H1 (cell line): ENCODE data around the gene CCDC13. TPM values are rescaled to one million over a fixed set of nuclear protein-coding genes. Genes with fewer than 3 reads are reported as not detected.

Experiments used
- CTCF ChIA-PET: fragments of 300-600 bp; sonication (Branson Sonifier 250); formaldehyde crosslinking; loops from one replicate; lab custom pipeline; 2021; ENCODE audit not compliant: partially characterized antibody; lab: Charles Lee
- POLR2A ChIA-PET: fragments of 300-600 bp; sonication (Branson Sonifier 250); formaldehyde crosslinking; loops from one replicate; lab custom pipeline; 2021; ENCODE audit warnings: inconsistent platforms; ENCODE audit not compliant: partially characterized antibody; lab: Charles Lee
- DNase-seq, 2 experiments: peaks; one replicate each; pipeline versions ENCODE4 v3.0.0 to v3.0.0-alpha.2; 2010 to 2022; ENCODE audit warnings: low spot score in 2 of 2, low read depth in 1 of 2, mixed read lengths in 1 of 2
- FAIRE-seq: peaks from 2 replicates; lab custom pipeline; 2011; peaks lifted over from hg19 to GRCh38; lab: Jason Lieb, UNC
- H2AFZ ChIP-seq: 2 replicates; pipeline ENCODE4 v1.8.1; 2012; ENCODE audit warnings: low read length, inconsistent platforms
- H2AK5ac ChIP-seq: 2 replicates; pipeline ENCODE4 v1.6.1; 2013; ENCODE audit warnings: low read depth, low read length
- H2BK120ac ChIP-seq: replicated peaks from 2 replicates; pipeline ENCODE3; 2013; ENCODE audit warnings: low read depth, low read length, inconsistent platforms
- H2BK12ac ChIP-seq: 2 replicates; pipeline ENCODE4 v1.6.1; 2013; ENCODE audit warnings: low read depth, low read length
- H2BK15ac ChIP-seq: 2 replicates; pipeline ENCODE4 v1.6.1; 2013; ENCODE audit warnings: low read length
- H2BK20ac ChIP-seq: 2 replicates; pipeline ENCODE4 v1.6.1; 2013; ENCODE audit warnings: low read length
- H2BK5ac ChIP-seq: 2 replicates; pipeline ENCODE4 v1.6.1; 2013; ENCODE audit warnings: low read depth, low read length
- H3K14ac ChIP-seq: 2 replicates; pipeline ENCODE4 v1.6.1; 2013; ENCODE audit warnings: inconsistent platforms; ENCODE audit not compliant: insufficient read length
- H3K18ac ChIP-seq: 2 replicates; pipeline ENCODE4 v1.6.1; 2013; ENCODE audit warnings: low read length; ENCODE audit errors: extremely low read depth
- H3K23ac ChIP-seq: 2 replicates; pipeline ENCODE4 v1.6.1; 2013; ENCODE audit warnings: inconsistent platforms; ENCODE audit not compliant: insufficient read length
- H3K23me2 ChIP-seq: 2 replicates; pipeline ENCODE4 v1.6.1; 2013; ENCODE audit warnings: low read depth, low read length
- H3K27ac ChIP-seq: 2 replicates; pipeline ENCODE4 v1.6.1; 2011; ENCODE audit warnings: low read depth, low read length, inconsistent platforms
- H3K27me3 ChIP-seq, 4 experiments: replicated peaks in 1 of 4; 1 replicate in 1 of 4; 2 replicates in 3 of 4; pipeline versions ENCODE4 v1.6.1 to v1.8.1; 2011 to 2013; ENCODE audit warnings: low read length in 3 of 4, mild to moderate bottlenecking in 3 of 4, inconsistent platforms in 2 of 4, mixed read lengths in 2 of 4, moderate library complexity in 1 of 4; ENCODE audit not compliant: control insufficient read depth in 3 of 4, insufficient read depth in 3 of 4; ENCODE audit errors: extremely low read depth in 1 of 4
- H3K36me3 ChIP-seq, 4 experiments: 2 replicates each; pipeline versions ENCODE4 v1.6.1 to v1.8.1; 2011 to 2013; ENCODE audit warnings: mild to moderate bottlenecking in 4 of 4, low read length in 3 of 4, moderate library complexity in 2 of 4, control low read depth in 1 of 4, inconsistent platforms in 1 of 4; ENCODE audit not compliant: insufficient read depth in 4 of 4, control insufficient read depth in 2 of 4
- H3K4ac ChIP-seq: replicated peaks from 2 replicates; pipeline ENCODE3; 2013; ENCODE audit warnings: low read length, low read depth, mixed read lengths, inconsistent platforms; ENCODE audit not compliant: insufficient read length
- H3K4me1 ChIP-seq, 4 experiments: replicated peaks in 1 of 4; 1 replicate in 1 of 4; 2 replicates in 3 of 4; pipeline versions ENCODE4 v1.6.1 to v1.8.1; 2011 to 2013; ENCODE audit warnings: low read length in 3 of 4, inconsistent platforms in 2 of 4, mixed read lengths in 1 of 4; ENCODE audit not compliant: insufficient read depth in 4 of 4, control insufficient read depth in 3 of 4
- H3K4me2 ChIP-seq, 2 experiments: 2 replicates each; pipeline versions ENCODE4 v1.6.1 to v1.8.1; 2011 to 2013; ENCODE audit warnings: low read depth in 2 of 2, low read length in 2 of 2, control low read depth in 1 of 2, inconsistent platforms in 1 of 2, mild to moderate bottlenecking in 1 of 2; ENCODE audit not compliant: insufficient read depth in 1 of 2
- H3K4me3 ChIP-seq, 4 experiments: fragments of 200-600, 300-600 bp in 1 of 4; sonication (generic), shearing (Covaris generic), sonication (Bioruptor Twin) in 1 of 4; 2 replicates each; pipeline versions ENCODE4 v1.5.1 to v1.8.1; 2011 to 2016; ENCODE audit warnings: low read length in 4 of 4, low read depth in 3 of 4, control low read depth in 2 of 4, inconsistent platforms in 2 of 4, mild to moderate bottlenecking in 2 of 4, mixed read lengths in 1 of 4, moderate library complexity in 1 of 4; ENCODE audit not compliant: insufficient read depth in 2 of 4; ENCODE audit errors: extremely low read depth in 1 of 4
- H3K56ac ChIP-seq: replicated peaks from 2 replicates; pipeline ENCODE3; 2013; ENCODE audit warnings: low read depth, mild to moderate bottlenecking, mixed read lengths, low read length, inconsistent platforms; ENCODE audit not compliant: insufficient read length
- H3K79me1 ChIP-seq: 2 replicates; pipeline ENCODE4 v1.6.1; 2013; ENCODE audit warnings: low read depth, low read length, control low read depth
- H3K79me2 ChIP-seq, 2 experiments: 2 replicates each; pipeline versions ENCODE4 v1.6.1 to v1.8.1; 2012 to 2013; ENCODE audit warnings: low read length in 2 of 2, mild to moderate bottlenecking in 2 of 2, inconsistent platforms in 1 of 2; ENCODE audit not compliant: insufficient read depth in 2 of 2, control insufficient read depth in 1 of 2
- H3K9ac ChIP-seq, 4 experiments: replicated peaks in 1 of 4; 1 replicate in 1 of 4; 2 replicates in 3 of 4; pipeline versions ENCODE4 v1.6.1 to v1.8.1; 2011 to 2013; ENCODE audit warnings: low read depth in 3 of 4, low read length in 3 of 4, control low read depth in 2 of 4, mild to moderate bottlenecking in 2 of 4, moderate library complexity in 2 of 4, inconsistent platforms in 1 of 4; ENCODE audit errors: extremely low read depth in 1 of 4
- H3K9me3 ChIP-seq, 2 experiments: 2 replicates each; pipeline versions ENCODE4 v1.6.1 to v1.8.1; 2012 to 2013; ENCODE audit warnings: mild to moderate bottlenecking in 2 of 2, moderate library complexity in 2 of 2, control low read depth in 1 of 2, inconsistent platforms in 1 of 2, low read depth in 1 of 2, low read length in 1 of 2, mixed read lengths in 1 of 2; ENCODE audit not compliant: insufficient read depth in 2 of 2
- H4K20me1 ChIP-seq, 2 experiments: replicated peaks in 1 of 2; 2 replicates each; pipeline versions ENCODE3 to v1.8.1; 2011 to 2013; ENCODE audit warnings: inconsistent platforms in 2 of 2, low read length in 2 of 2, mild to moderate bottlenecking in 1 of 2; ENCODE audit not compliant: insufficient read depth in 2 of 2, control insufficient read depth in 1 of 2
- H4K5ac ChIP-seq: 2 replicates; pipeline ENCODE4 v1.6.1; 2013; ENCODE audit warnings: low read length, low read depth, mixed read lengths, inconsistent platforms; ENCODE audit not compliant: insufficient read length
- H4K8ac ChIP-seq: 2 replicates; pipeline ENCODE4 v1.8.0; 2013; ENCODE audit warnings: mild to moderate bottlenecking, moderate library complexity, low read length, inconsistent platforms; ENCODE audit not compliant: insufficient read depth; ENCODE audit errors: extremely low read depth
- H4K91ac ChIP-seq: replicated peaks from 2 replicates; pipeline ENCODE3; 2013; ENCODE audit warnings: low read length, mixed read lengths, inconsistent platforms; ENCODE audit not compliant: insufficient read length
- BRCA1 ChIP-seq: IDR thresholded peaks from 2 replicates; pipeline ENCODE4 v1.6.1; 2012; ENCODE audit warnings: low read depth, low read length, improper control_type of control experiment
- FOSL1 ChIP-seq: IDR thresholded peaks from 2 replicates; pipeline ENCODE4 v1.6.1; 2011; ENCODE audit warnings: mild to moderate bottlenecking, low read depth, low read length, moderate library complexity; ENCODE audit not compliant: insufficient read depth
- NRF1 ChIP-seq: IDR thresholded peaks from 2 replicates; pipeline ENCODE4 v1.6.1; 2011; ENCODE audit warnings: mild to moderate bottlenecking, low read depth, low read length, improper control_type of control experiment
- RFX5 ChIP-seq: IDR thresholded peaks from 2 replicates; pipeline ENCODE4 v1.6.1; 2011; ENCODE audit warnings: low read depth, low read length, improper control_type of control experiment, borderline replicate concordance
- YY1 ChIP-seq: IDR thresholded peaks from 2 replicates; pipeline ENCODE4 v1.6.1; 2011; ENCODE audit warnings: low read depth, mild to moderate bottlenecking, low read length
- WGBS, 2 experiments: shearing (Covaris generic) in 1 of 2; methylation state at CpG; one replicate each; pipeline versions ENCODE4 v1.1.6 to v1.1.7; 2013 to 2015; ENCODE audit warnings: low lambda C conversion rate in 2 of 2, mixed read lengths in 2 of 2, inconsistent platforms in 1 of 2, low coverage in 1 of 2, missing lambda C conversion rate in 1 of 2; ENCODE audit not compliant: insufficient replicate concordance in 2 of 2, insufficient coverage in 1 of 2, insufficient read length in 1 of 2; ENCODE audit errors: extremely low coverage in 1 of 2, missing lambda C conversion rate in 1 of 2; 5-methylcytosine and 5-hydroxymethylcytosine counted together
- polyA plus RNA-seq, 7 experiments: library from polyadenylated mRNA; depleted of rRNA in 3 of 7; stranded (reverse) in 5 of 7; unstranded in 2 of 7; fragments of >200 nt in 5 of 7; fragments of 200-250 nt in 2 of 7; gene quantifications; 1 replicate in 5 of 7; 2 replicates in 1 of 7; 4 replicates in 1 of 7; pipeline versions ENCODE4 v1.2.1 to v1.2.3, GENCODE V29; 2011 to 2013; ENCODE audit warnings: missing spikeins in 2 of 7, mixed read lengths in 2 of 7
- total RNA-seq: library from RNA; stranded (reverse); fragmentation: NEBNext Ultra II Directional; extraction: Animal tissue kit (Norgen Biotek cat#: 25700); gene quantifications from 2 replicates; pipeline ENCODE4 v1.2.1, GENCODE V29; 2021

Gene CCDC13
- total and polyA plus RNA-seq, 2 of the 8 experiments (the other 6 are each of a cell fraction or from before 2014, with no cell fraction given) = 0.06 TPM; not detected in 1

GRCh38 chr3:42758126-42758525, 14.9 kb downstream of the CCDC13 start:
- no peaks in the 10 kb centered on the region for H3K9me3 ChIP-seq
- H3K79me2 ChIP-seq = no peaks in the 10 kb centered on the region
- no peak overlapping the region for H3K4me2 ChIP-seq
- no peak overlapping the region; the same call in 1 of the 2 replicates for H3K27ac ChIP-seq
- H2BK5ac ChIP-seq = no peak overlapping the region
- H2BK120ac ChIP-seq = no peak overlapping the region
- H4K8ac ChIP-seq = no peak overlapping the region
- no peak overlapping the region for H3K4ac ChIP-seq
- 88% methylated on average over 11 of the region's 11 CpGs; no CpG with 5 or more reads in 1 of the 2 experiments for WGBS, 2 experiments
- H2AFZ ChIP-seq = no peak overlapping the region
- no peak overlapping the region for H3K14ac ChIP-seq
- no peak overlapping the region for H4K5ac ChIP-seq
- H4K20me1 ChIP-seq = no peaks in the 10 kb centered on the region
- FAIRE-seq (no peak), DNase-seq (no peak)
- H2BK20ac ChIP-seq = no peak overlapping the region
- H3K23ac ChIP-seq = no peak overlapping the region
- no peaks in the 10 kb centered on the region for H3K36me3 ChIP-seq
- no peak overlapping the region for H3K18ac ChIP-seq
- CTCF ChIA-PET = interaction anchor here (0.6 to 4.0 kb wide), 12 partner anchors 8 to 217 kb away, joined by 3 to 47 read pairs (median 4); no protein-coding TSS in a partner anchor
- no peak overlapping the region for H3K9ac ChIP-seq
- H3K56ac ChIP-seq = no peak overlapping the region
- H3K27me3 ChIP-seq = no peaks in the 10 kb centered on the region
- H3K79me1 ChIP-seq = no peaks in the 10 kb centered on the region
- H4K91ac ChIP-seq = no peak overlapping the region
- no peak overlapping the region for H2AK5ac ChIP-seq
- H3K23me2 ChIP-seq = no peaks in the 10 kb centered on the region
- no peaks in the 10 kb centered on the region for H3K4me1 ChIP-seq
- no peak overlapping the region for H2BK15ac ChIP-seq
- TF ChIP-seq FOSL1 = no peak
- no peak for TF ChIP-seq YY1
- TF ChIP-seq NRF1 = no peak
- no peak for TF ChIP-seq BRCA1
- no peak for TF ChIP-seq RFX5
- POLR2A ChIA-PET = interaction anchor here (0.6 kb wide), 1 partner anchor 10 kb away, joined by 4 read pairs; no protein-coding TSS in a partner anchor
- H2BK12ac ChIP-seq = no peak overlapping the region
- H3K4me3 ChIP-seq = no peak overlapping the region
